RWPE2 (cell line): ENCODE measurements around the gene ARPC5L.
"Not testable (repeated sequence)": the region's sequence is repeated elsewhere in the genome, so short reads cannot be mapped to it uniquely, and the experiment has no call there.

Experiments used
- ATAC-seq: fragments of 200-7000 bp; cut with Tn5 transposase; 3 replicates; pipeline ENCODE4 v1.9.1; 2021; ENCODE audit warnings: low read depth
- DNase-seq: peaks from one replicate; pipeline ENCODE4 v3.0.0-alpha.2; 2020; ENCODE audit warnings: low spot score
- H3K27ac ChIP-seq: fragments of 450-650 bp; 2 replicates; pipeline ENCODE4 v1.5.1; 2017; ENCODE audit warnings: mild to moderate bottlenecking; ENCODE audit not compliant: poor library complexity, severe bottlenecking
- H3K27me3 ChIP-seq: fragments of 250-450 bp; sonication (Bioruptor Pico); 2 replicates; pipeline ENCODE4 v1.5.1; 2021; ENCODE audit warnings: mild to moderate bottlenecking, moderate library complexity; ENCODE audit not compliant: insufficient read depth, poor library complexity, severe bottlenecking
- H3K36me3 ChIP-seq: fragments of 250-450 bp; sonication (Bioruptor Pico); 2 replicates; pipeline ENCODE4 v1.5.1; 2020; ENCODE audit warnings: low read depth, mild to moderate bottlenecking, moderate library complexity
- H3K4me1 ChIP-seq: fragments of 250-450 bp; sonication (Bioruptor Pico); 2 replicates; pipeline ENCODE4 v1.5.1; 2021; ENCODE audit warnings: mild to moderate bottlenecking, moderate library complexity; ENCODE audit not compliant: insufficient read depth, poor library complexity, severe bottlenecking
- H3K4me3 ChIP-seq: fragments of 250-450 bp; sonication (Bioruptor Pico); 2 replicates; pipeline ENCODE4 v1.5.1; 2021; ENCODE audit warnings: mild to moderate bottlenecking, moderate library complexity; ENCODE audit not compliant: severe bottlenecking
- H3K9me3 ChIP-seq: fragments of 250-450 bp; sonication (Bioruptor Pico); 2 replicates; pipeline ENCODE4 v1.5.1; 2021; ENCODE audit warnings: mild to moderate bottlenecking, moderate library complexity; ENCODE audit not compliant: severe bottlenecking
- TF ChIP-seq, protein P1 (sequence below): fragments of 450-650 bp; IDR thresholded peaks from one replicate; pipeline ENCODE4 v1.5.1; 2017; ENCODE audit warnings: mild to moderate bottlenecking, moderate library complexity; ENCODE audit not compliant: poor library complexity, severe bottlenecking

Gene ARPC5L

GRCh38 chr9:124835026-124835557, 26.8 kb upstream of the ARPC5L start:
- DNase-seq = peak; percentile 90

GRCh38 chr9:124838132-124838531, 23.8 kb upstream of the ARPC5L start:
- not testable (repeated sequence) for H3K4me3 ChIP-seq, H3K27me3 ChIP-seq, ATAC-seq, DNase-seq, H3K9me3 ChIP-seq, H3K27ac ChIP-seq, H3K36me3 ChIP-seq
- H3K4me1 ChIP-seq = peaks cover 15% of the 10 kb centered on the region

More at GRCh38 chr9:124835026-124835557, 26.8 kb upstream of the ARPC5L start:
- no peaks in the 10 kb centered on the region for H3K9me3 ChIP-seq
- H3K27ac ChIP-seq = peak overlapping the region; percentile 74
- peaks cover 18% of the 10 kb centered on the region for H3K4me1 ChIP-seq
- TF ChIP-seq, protein P1, sequence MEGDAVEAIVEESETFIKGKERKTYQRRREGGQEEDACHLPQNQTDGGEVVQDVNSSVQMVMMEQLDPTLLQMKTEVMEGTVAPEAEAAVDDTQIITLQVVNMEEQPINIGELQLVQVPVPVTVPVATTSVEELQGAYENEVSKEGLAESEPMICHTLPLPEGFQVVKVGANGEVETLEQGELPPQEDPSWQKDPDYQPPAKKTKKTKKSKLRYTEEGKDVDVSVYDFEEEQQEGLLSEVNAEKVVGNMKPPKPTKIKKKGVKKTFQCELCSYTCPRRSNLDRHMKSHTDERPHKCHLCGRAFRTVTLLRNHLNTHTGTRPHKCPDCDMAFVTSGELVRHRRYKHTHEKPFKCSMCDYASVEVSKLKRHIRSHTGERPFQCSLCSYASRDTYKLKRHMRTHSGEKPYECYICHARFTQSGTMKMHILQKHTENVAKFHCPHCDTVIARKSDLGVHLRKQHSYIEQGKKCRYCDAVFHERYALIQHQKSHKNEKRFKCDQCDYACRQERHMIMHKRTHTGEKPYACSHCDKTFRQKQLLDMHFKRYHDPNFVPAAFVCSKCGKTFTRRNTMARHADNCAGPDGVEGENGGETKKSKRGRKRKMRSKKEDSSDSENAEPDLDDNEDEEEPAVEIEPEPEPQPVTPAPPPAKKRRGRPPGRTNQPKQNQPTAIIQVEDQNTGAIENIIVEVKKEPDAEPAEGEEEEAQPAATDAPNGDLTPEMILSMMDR = no peak
- no peak overlapping the region for H3K4me3 ChIP-seq
- ATAC-seq = peak; percentile 59
- no peaks in the 10 kb centered on the region for H3K27me3 ChIP-seq
- no peaks in the 10 kb centered on the region for H3K36me3 ChIP-seq

GRCh38 chr9:124838567-124839275, 23.2 kb upstream of the ARPC5L start:
- H3K36me3 ChIP-seq, H3K27me3 ChIP-seq, H3K27ac ChIP-seq, ATAC-seq, H3K4me3 ChIP-seq, H3K9me3 ChIP-seq, DNase-seq: not testable (repeated sequence)
- H3K4me1 ChIP-seq = peaks cover 14% of the 10 kb centered on the region

DNA sequence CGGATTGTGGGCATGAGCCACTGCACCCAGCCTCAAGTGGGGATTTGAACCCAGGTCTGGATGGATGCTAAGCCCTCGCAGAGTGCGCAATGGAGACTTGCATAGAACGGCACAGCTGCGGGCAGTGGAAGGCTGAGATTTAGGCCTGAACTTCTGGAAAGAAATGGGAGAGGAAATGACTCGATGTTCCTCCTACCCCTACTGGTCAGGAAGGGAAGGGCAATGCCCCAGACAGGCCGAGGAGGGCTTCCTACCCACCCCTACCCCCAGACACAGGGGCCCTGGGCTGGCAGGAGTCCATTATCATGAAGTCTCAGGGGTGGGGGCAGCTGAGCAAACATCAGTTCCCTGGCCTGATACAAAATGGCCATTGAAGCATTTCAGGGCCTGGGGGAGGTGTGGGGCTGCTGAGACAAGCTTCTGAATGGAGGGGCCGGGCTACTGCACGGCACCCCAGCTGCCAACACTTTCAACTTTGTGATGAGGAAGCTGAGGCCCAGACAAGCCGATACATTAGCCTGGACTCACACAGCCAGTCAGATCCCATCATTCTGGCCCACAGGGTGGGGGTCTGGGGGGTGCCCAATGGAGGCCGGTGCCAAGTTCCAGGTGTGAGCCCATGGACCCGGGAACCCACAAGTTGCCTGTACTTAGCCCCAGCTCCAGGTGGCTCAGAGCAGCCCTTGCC, 22.2 kb upstream of the ARPC5L start:
- no peaks in the 10 kb centered on the region for H3K9me3 ChIP-seq
- H3K4me3 ChIP-seq = no peak overlapping the region
- TF ChIP-seq, protein P1 = peak; percentile 43
- no peaks in the 10 kb centered on the region for H3K36me3 ChIP-seq
- peaks cover 8% of the 10 kb centered on the region for H3K4me1 ChIP-seq
- DNase-seq = no peak
- no peak overlapping the region for H3K27ac ChIP-seq
- no peaks in the 10 kb centered on the region for H3K27me3 ChIP-seq
- ATAC-seq = peak; percentile 16; the same call in 1 of the 3 replicates

- Histone ChIP-seq H3K36me3 (no peaks in the 10 kb centered on the region), H3K4me3 (no peak overlapping the region), H3K27ac (no peak overlapping the region), H3K9me3 (no peaks in the 10 kb centered on the region), H3K27me3 (no peaks in the 10 kb centered on the region), H3K4me1 (peaks cover 2% of the 10 kb centered on the region)
- TF ChIP-seq, protein P1 = peak; percentile 14
- ATAC-seq (no peak), DNase-seq (no peak)
These were observed 21.6 kb upstream of the ARPC5L start for GRCh38 chr9:124840300-124840833.
